GM13976 (cell line): Measurements from ENCODE around the gene NOCT.

Experiments used
- DNase-seq: peaks from one replicate; pipeline ENCODE4 v3.0.0; 2012; ENCODE audit warnings: low spot score
- in situ Hi-C: fragments of 300-500 bp; cut with MboI; formaldehyde crosslinking; loops from one replicate; pipeline ENCODE4 v1.12.0; 2022; ENCODE audit warnings: low sequenced_read_pairs, mixed read lengths, inconsistent platforms; ENCODE audit not compliant: unreplicated experiment
- TF ChIP-seq, protein P1 (sequence below): IDR thresholded peaks from 2 replicates; pipeline ENCODE4 v1.5.1; 2012; ENCODE audit warnings: borderline replicate concordance, mild to moderate bottlenecking; ENCODE audit not compliant: insufficient read depth; ENCODE audit errors: extremely low read depth, missing control alignments, control extremely low read depth

NOCT gene

GRCh38 chr4:139038874-139039443, 23.4 kb downstream of the NOCT start:
- DNase-seq = no peak
- in situ Hi-C loops = loop anchor here (10.0 kb wide), 1 partner anchor 256 kb away; no protein-coding TSS in a partner anchor
- TF ChIP-seq, protein P1, sequence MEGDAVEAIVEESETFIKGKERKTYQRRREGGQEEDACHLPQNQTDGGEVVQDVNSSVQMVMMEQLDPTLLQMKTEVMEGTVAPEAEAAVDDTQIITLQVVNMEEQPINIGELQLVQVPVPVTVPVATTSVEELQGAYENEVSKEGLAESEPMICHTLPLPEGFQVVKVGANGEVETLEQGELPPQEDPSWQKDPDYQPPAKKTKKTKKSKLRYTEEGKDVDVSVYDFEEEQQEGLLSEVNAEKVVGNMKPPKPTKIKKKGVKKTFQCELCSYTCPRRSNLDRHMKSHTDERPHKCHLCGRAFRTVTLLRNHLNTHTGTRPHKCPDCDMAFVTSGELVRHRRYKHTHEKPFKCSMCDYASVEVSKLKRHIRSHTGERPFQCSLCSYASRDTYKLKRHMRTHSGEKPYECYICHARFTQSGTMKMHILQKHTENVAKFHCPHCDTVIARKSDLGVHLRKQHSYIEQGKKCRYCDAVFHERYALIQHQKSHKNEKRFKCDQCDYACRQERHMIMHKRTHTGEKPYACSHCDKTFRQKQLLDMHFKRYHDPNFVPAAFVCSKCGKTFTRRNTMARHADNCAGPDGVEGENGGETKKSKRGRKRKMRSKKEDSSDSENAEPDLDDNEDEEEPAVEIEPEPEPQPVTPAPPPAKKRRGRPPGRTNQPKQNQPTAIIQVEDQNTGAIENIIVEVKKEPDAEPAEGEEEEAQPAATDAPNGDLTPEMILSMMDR = no peak

DNA sequence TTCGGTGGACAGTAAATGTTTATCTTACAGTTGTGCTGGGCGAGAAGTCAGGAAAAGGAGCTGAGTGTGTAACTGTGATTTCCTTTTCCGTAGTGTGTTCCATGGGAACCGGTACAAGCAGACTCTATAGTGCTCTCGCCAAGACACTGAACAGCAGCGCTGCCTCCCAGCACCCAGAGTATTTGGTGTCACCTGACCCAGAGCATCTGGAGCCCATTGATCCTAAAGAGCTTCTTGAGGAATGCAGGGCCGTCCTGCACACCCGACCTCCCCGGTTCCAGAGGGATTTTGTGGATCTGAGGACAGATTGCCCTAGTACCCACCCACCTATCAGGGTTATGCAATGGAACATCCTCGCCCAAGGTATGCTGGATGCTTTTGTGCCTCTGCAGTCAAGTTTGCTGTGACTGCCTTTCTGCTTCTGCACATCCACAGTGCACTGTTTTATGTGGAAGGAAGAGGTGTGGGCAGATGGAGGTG, 27.4 kb downstream of the NOCT start:
- TF ChIP-seq, protein P1 = no peak
- in situ Hi-C loops = no loop called here
- DNase-seq = no peak

GRCh38 chr4:139044291-139044690, 28.7 kb downstream of the NOCT start:
- TF ChIP-seq, protein P1 = no peak
- DNase-seq = no peak
- in situ Hi-C loops = no loop called here

DNA sequence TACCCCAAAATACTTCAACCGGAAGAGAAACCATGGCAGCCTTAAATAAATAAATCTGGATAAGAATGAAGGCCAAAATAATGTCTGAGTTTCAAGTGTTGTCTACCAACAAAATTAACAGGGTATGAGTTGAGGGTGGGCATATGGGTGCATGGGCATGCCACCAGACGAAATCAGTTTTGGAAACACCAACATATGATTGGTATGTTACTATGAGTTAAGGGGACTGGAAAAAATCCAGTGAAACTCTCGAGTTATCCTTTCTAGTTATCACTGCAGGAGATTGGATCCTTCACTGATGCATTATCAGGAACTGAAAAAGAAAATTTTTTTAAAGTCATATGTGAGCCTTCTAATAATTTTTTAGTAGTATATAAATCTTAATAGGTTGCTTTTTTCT, 32.4 kb downstream of the NOCT start:
- TF ChIP-seq, protein P1 = no peak
- in situ Hi-C loops = no loop called here
- DNase-seq = no peak

GRCh38 chr4:139050446-139050845, 34.9 kb downstream of the NOCT start:
- TF ChIP-seq, protein P1 = no peak
- no peak for DNase-seq
- in situ Hi-C loops = no loop called here

DNA sequence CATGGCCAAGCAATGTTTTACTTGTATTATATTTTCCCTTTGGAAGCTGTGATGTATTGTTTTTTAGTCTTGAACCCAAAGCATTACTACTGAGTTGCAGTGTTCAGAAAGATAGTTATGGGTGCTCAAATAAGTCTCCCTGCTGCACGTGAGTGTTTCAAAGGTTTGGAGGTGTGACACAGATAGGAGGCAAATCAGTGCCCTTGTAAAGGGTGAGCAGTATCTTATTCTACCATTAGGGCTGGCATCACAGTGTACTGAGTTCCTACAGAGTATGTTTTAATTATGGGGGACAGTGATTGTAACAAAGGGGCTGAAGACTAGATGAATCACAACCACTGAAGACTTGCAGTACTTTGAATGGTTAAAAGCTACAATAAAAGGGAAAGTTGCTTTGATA, 38.3 kb downstream of the NOCT start:
- DNase-seq = no peak
- in situ Hi-C loops = no loop called here
- TF ChIP-seq, protein P1 = no peak
